Cerebellar cortex (tissue), 1 donor: ENCODE results near the gene MMP26.
"Not testable (repeated sequence)": the region's sequence is repeated elsewhere in the genome, so short reads cannot be mapped to it uniquely, and the experiment has no call there.

ENCODE experiments used
- DNase-seq: peaks from one replicate; pipeline ENCODE4 v3.0.0-alpha.2; 2015; ENCODE audit warnings: low spot score

MMP26 gene

DNA sequence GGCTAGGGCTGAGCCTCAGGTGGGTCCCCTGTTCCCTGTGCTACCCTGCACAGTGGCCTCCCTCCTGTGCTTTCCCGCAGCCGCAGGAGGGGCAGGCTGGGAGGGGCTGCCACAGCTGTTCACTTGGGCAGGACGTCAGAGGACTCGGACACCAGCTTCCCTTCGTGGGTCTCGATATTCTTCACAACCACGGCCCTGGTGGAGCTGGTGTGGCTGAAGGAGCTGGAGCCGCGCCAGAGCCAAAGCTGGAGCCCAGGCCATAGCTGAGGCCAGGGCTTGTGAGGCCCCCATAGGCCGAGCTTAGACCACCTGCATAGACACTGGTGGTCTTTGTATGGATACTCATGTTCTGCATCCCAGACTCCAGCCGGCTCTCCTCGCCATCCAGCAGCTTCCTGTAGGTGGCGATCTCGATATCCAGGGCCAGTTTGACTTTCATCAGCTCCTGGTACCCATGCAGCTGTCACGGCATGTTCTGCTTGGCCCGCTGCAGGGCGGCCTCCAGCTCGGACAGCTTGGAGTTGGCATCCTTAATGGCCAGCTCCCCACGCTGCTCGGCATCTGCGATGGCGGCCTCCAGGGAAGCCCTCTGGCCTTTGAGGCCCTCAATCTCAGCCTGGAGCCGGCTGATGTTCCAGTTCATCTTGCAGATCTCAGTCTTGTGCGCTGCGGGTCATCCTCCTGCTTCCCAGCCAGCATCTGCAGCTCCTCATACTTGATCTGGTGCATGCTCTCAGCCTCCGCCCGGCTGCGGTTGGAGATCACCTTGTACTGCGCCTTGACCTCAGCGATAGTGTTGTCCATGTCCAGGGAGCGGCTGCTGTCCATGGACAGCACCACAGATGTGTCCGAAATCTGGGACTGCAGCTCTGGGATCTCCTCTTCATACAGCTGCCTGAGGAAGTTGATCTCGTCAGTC is 18.3 kb downstream of the MMP26 start:
- DNase-seq = not testable (repeated sequence)

DNA sequence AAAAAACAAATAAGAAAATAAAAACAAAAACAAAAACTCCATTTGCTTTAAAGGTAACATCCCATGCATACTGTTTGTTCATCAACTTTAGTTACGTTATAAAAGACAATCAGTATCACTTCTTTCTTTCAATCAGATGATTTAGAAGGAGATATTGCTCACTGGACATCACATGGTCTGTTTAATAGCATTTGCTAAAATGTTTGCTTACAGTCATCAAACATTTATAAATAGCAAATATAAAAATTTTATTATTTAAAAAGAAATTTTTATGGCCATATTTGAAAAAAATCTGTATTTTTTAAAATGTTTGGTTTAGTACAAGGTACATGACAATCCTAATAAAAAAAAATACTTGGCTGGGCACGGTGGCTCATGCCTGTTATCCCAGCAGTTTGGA is 22.6 kb downstream of the MMP26 start:
- no peak for DNase-seq

DNA sequence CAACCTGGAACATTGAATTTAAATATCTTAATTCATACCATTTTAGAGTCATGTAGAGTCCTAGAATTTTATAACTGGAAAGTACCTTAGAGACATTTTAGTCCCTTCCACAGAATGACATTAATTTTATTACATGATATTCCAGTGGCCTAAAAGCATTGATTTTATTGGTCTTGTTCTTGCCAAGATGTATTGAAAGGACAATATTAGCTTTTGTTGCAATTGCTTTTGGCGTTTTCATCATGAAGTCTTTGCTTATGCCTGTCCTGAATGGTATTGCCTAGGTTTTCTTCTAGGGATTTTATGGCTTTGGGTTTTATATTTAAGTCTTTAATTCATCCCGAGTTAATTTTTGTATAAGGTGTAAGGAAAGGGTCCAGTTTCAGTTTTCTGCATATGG is 36.2 kb downstream of the MMP26 start:
- no peak for DNase-seq

DNA sequence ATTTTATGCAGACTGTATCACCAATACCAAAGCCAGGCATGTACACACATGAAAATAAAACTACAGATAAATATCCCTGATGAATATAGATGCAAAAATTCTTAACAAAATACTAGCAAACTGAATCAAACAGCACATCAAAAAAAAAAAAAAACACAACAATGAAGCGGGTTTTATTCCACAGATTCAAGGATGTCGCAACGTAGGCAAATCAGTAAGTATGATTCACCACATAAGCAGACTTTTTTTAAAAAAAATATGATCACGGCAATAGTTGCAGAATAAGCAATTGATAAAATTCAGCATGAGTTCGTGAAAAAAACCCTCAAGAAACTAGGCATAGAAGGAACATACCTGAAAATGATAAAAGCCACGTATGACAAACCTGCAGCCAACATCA is 43.9 kb downstream of the MMP26 start:
- DNase-seq = no peak

DNA sequence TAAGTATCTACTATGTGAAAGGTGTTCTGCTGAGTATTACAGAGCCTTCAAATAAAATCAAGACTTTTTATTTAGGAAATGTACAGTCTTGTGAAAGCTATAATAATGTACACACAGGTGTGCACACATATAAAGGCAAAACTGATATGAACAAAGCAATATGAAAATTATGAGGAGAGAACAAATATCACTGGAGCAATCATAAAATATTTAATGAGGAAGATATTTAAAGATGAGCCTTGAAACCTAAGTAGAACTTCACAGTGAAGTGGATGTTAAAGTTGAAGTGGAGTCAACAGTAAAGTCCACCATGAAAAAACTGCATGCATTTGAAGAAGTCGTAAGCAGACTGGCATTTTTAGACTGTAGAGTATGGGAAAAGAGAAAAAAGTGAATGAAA is 46.6 kb downstream of the MMP26 start:
- no peak for DNase-seq
